K562 (cell line): ENCODE data around the gene IGF1R. TPM values are rescaled to one million over a fixed set of nuclear protein-coding genes. Genes with fewer than 3 reads are reported as not detected.

ENCODE experiments used
- ATAC-seq: fragments of 200-7000 bp; cut with Tn5 transposase; 3 replicates; pipeline ENCODE4 v1.9.1; 2020; ENCODE audit warnings: moderate library complexity
- BruUV-seq: library from RNA; stranded (reverse); fragments of 400-500 nt; replicated peaks from 2 replicates; lab custom pipeline; 2021; lab: Mats Ljungman, UMichigan
- CTCF ChIA-PET: fragments of 300-600 bp; formaldehyde crosslinking; extraction: SDS; loops from one replicate; lab custom pipeline; 2021; ENCODE audit warnings: low intra/inter-chr PET ratio; lab: Yijun Ruan, JAX
- POLR2A ChIA-PET: fragments of 300-600, 350-650 bp; sonication (Branson Sonifier 250); formaldehyde crosslinking; extraction: SDS; loops from one replicate; lab custom pipeline; 2021; ENCODE audit warnings: antibody characterized with exemption, inconsistent platforms; lab: Yijun Ruan, JAX
- DNase-seq, 4 experiments: peaks; one replicate each; pipeline versions ENCODE4 v3.0.0 to v3.0.0-alpha.2; 2011 to 2018; ENCODE audit warnings: low spot score in 3 of 4, mixed read lengths in 3 of 4; ENCODE audit errors: extremely low read depth in 1 of 4
- FAIRE-seq: peaks from 2 replicates; lab custom pipeline; 2011; peaks lifted over from hg19 to GRCh38; lab: Jason Lieb, UNC
- H2AFZ ChIP-seq: 2 replicates; pipeline ENCODE4 v1.6.0; 2011; ENCODE audit warnings: low read depth, low read length, control low read depth, inconsistent platforms
- H3K27ac ChIP-seq: fragments of 200-600 bp; 3 replicates; pipeline ENCODE4 v1.8.0; 2011; ENCODE audit warnings: low read depth, mild to moderate bottlenecking, control low read depth, inconsistent platforms, low read length, moderate library complexity, mixed read lengths; ENCODE audit errors: extremely low read depth
- H3K27me3 ChIP-seq, 2 experiments: fragments of 300-600 bp in 1 of 2; 2 replicates in 1 of 2; 3 replicates in 1 of 2; pipeline versions ENCODE4 v1.6.0 to v1.8.0; 2011; ENCODE audit warnings: inconsistent platforms in 2 of 2, low read length in 2 of 2, mild to moderate bottlenecking in 1 of 2, mixed read lengths in 1 of 2, moderate library complexity in 1 of 2; ENCODE audit not compliant: control insufficient read depth in 2 of 2, insufficient read depth in 2 of 2
- H3K36me3 ChIP-seq: fragments of 300-600 bp; 3 replicates; pipeline ENCODE4 v1.8.0; 2011; ENCODE audit warnings: mild to moderate bottlenecking, low read length, inconsistent platforms; ENCODE audit not compliant: control insufficient read depth, insufficient read depth
- H3K4me1 ChIP-seq, 2 experiments: fragments of 200-600 bp in 1 of 2; replicated peaks in 1 of 2; 2 replicates in 1 of 2; 3 replicates in 1 of 2; pipeline versions ENCODE4 v1.5.1 to v1.8.0; 2011; ENCODE audit warnings: inconsistent platforms in 2 of 2, low read length in 2 of 2, mild to moderate bottlenecking in 1 of 2, mixed read lengths in 1 of 2, moderate library complexity in 1 of 2; ENCODE audit not compliant: control insufficient read depth in 2 of 2, insufficient read depth in 2 of 2
- H3K4me2 ChIP-seq: 2 replicates; pipeline ENCODE4 v1.6.1; 2011; ENCODE audit warnings: low read length, control low read depth, inconsistent platforms, mixed read lengths; ENCODE audit not compliant: insufficient read depth
- H3K4me3 ChIP-seq: fragments of 200-600 bp; sonication (generic), shearing (Covaris generic); 2 replicates; pipeline ENCODE4 v1.5.1; 2016; ENCODE audit warnings: control low read depth, inconsistent platforms
- H3K79me2 ChIP-seq: fragments of 200-600 bp; 3 replicates; pipeline ENCODE4 v1.8.0; 2011; ENCODE audit warnings: low read length, inconsistent platforms; ENCODE audit not compliant: control insufficient read depth, insufficient read depth
- H3K9ac ChIP-seq, 2 experiments: 2 replicates each; pipeline versions ENCODE4 v1.6.0 to v1.6.1; 2011; ENCODE audit warnings: low read depth in 2 of 2, low read length in 2 of 2, control low read depth in 1 of 2, inconsistent platforms in 1 of 2, mild to moderate bottlenecking in 1 of 2, mixed read lengths in 1 of 2; ENCODE audit not compliant: insufficient read depth in 1 of 2
- H3K9me1 ChIP-seq: one replicate; pipeline ENCODE4 v1.6.0; 2011; ENCODE audit warnings: inconsistent platforms, mild to moderate bottlenecking, low read length, moderate library complexity; ENCODE audit not compliant: control insufficient read depth, insufficient read depth
- H3K9me3 ChIP-seq: replicated peaks from 2 replicates; pipeline ENCODE4 v1.5.1; 2011; ENCODE audit warnings: low read depth, low read length, inconsistent platforms; ENCODE audit not compliant: control insufficient read depth, insufficient read depth
- H4K20me1 ChIP-seq: replicated peaks from 2 replicates; pipeline ENCODE4 v1.6.1; 2011; ENCODE audit warnings: low read length, inconsistent platforms, mixed read lengths; ENCODE audit not compliant: control insufficient read depth, insufficient read depth
- ASH1L ChIP-seq: fragments of 450-650 bp; IDR thresholded peaks from 2 replicates; pipeline ENCODE4 v1.6.1; 2018; ENCODE audit warnings: borderline replicate concordance, mild to moderate bottlenecking, low read depth; ENCODE audit not compliant: partially characterized antibody
- CAMTA2 ChIP-seq: fragments of 250-450 bp; sonication (Bioruptor Pico); conservative IDR thresholded peaks from 2 replicates; pipeline ENCODE4 v1.5.1; 2022
- DNMT1 ChIP-seq: fragments of 450-650 bp; IDR thresholded peaks from 2 replicates; pipeline ENCODE4 v1.6.1; 2016; ENCODE audit warnings: antibody characterized with exemption, mild to moderate bottlenecking
- ETS2 ChIP-seq: IDR thresholded peaks from 2 replicates; pipeline ENCODE4 v1.6.1; 2016; ENCODE audit warnings: borderline replicate concordance, missing genetic modification characterization, mild to moderate bottlenecking, moderate library complexity, missing compliant biosample characterization; ENCODE audit not compliant: poor library complexity, severe bottlenecking
- GABPA ChIP-seq: fragments of 200-800 bp; sonication (Bioruptor generic); conservative IDR thresholded peaks from 2 replicates; pipeline ENCODE4 v1.6.1; 2016; ENCODE audit warnings: low read depth, missing genetic modification characterization, missing compliant biosample characterization
- NELFE ChIP-seq: IDR thresholded peaks from 2 replicates; pipeline ENCODE4 v1.6.1; 2011; ENCODE audit warnings: mild to moderate bottlenecking; ENCODE audit not compliant: insufficient read depth, insufficient read length
- POLR2B ChIP-seq: fragments of 450-650 bp; IDR thresholded peaks from 2 replicates; pipeline ENCODE4 v1.6.1; 2018; ENCODE audit warnings: low read depth; ENCODE audit not compliant: partially characterized antibody
- PRDM10 ChIP-seq: fragments of 450-650 bp; IDR thresholded peaks from 2 replicates; pipeline ENCODE4 v1.6.1; 2018; ENCODE audit not compliant: partially characterized antibody
- STAT5B ChIP-seq: fragments of 250-450 bp; sonication (Bioruptor Pico); IDR thresholded peaks from 2 replicates; pipeline ENCODE4 v1.8.0; 2021; ENCODE audit warnings: mild to moderate bottlenecking, inconsistent platforms
- WHSC1 ChIP-seq: IDR thresholded peaks from one replicate; pipeline ENCODE4 v1.6.1; 2012; ENCODE audit warnings: low read length, control low read depth, inconsistent platforms
- ZBTB33 ChIP-seq: sonication (generic); formaldehyde crosslinking; IDR thresholded peaks from 2 replicates; pipeline ENCODE4 v1.8.1; 2023; ENCODE audit warnings: mild to moderate bottlenecking, missing genetic modification reagents
- WGBS: fragments of 100-300 bp; shearing (Covaris generic); methylation state at CpG from one replicate; pipeline ENCODE4 v1.1.6; 2016; ENCODE audit warnings: low coverage, mixed read lengths; ENCODE audit not compliant: insufficient coverage; ENCODE audit errors: missing lambda C conversion rate; 5-methylcytosine and 5-hydroxymethylcytosine counted together
- in situ Hi-C: fragments of 300-500 bp; cut with MboI; formaldehyde crosslinking; loops from 4 replicates; pipeline ENCODE4 v1.15.0; 2018; ENCODE audit warnings: inconsistent platforms, mixed read lengths
- intact Hi-C: fragments of 100-400 bp; cut with micrococcal nuclease; formaldehyde crosslinking; loops from 2 replicates; pipeline ENCODE4 v1.14.2; 2022
- polyA plus RNA-seq, 8 experiments: library from polyadenylated mRNA; depleted of rRNA in 4 of 8; stranded (reverse) in 5 of 8; unstranded in 3 of 8; fragments of >200 nt; fragmentation: Nextera tagmentation in 2 of 8; fragmentation: Illumina TruSeq in 1 of 8; extraction: Ambion mirVana in 2 of 8; extraction: Trizol in 1 of 8; gene quantifications; 2 replicates each; pipeline versions ENCODE4 v1.2.1 to v1.2.3, GENCODE V29; 2011 to 2014; ENCODE audit warnings: inconsistent platforms in 1 of 8, missing spikeins in 1 of 8
- total RNA-seq, 7 experiments: library from RNA; depleted of rRNA in 6 of 7; stranded (reverse); fragments of >200 nt in 6 of 7; fragmentation: Illumina TruSeq in 2 of 7; extraction: Trizol in 2 of 7; gene quantifications; 2 replicates each; pipeline versions ENCODE4 v1.2.1 to v1.2.3, GENCODE V29; 2011 to 2021; ENCODE audit warnings: low replicate concordance in 1 of 7

The IGF1R gene
- total and polyA plus RNA-seq, 9 of the 15 experiments (the other 6 are each of a cell fraction or from before 2014, with no cell fraction given): 0.35 to 8.0 (median 1.6) TPM

- ATAC-seq: no peak
- in situ Hi-C loops (no loop called here), intact Hi-C loops (no loop called here)
- Histone ChIP-seq H2AFZ (no peak overlapping the region), H3K4me3 (no peak overlapping the region), H3K9me1 (no peaks in the 10 kb centered on the region), H3K27ac (no peak overlapping the region), H3K27me3 (peaks cover 0 to 11% of the 10 kb centered on the region in 2 experiments; a peak in 2 of 5 replicates), H3K9ac (no peak overlapping the region; a peak in 1 of 4 replicates), H4K20me1 (no peaks in the 10 kb centered on the region), H3K9me3 (no peaks in the 10 kb centered on the region), H3K4me2 (no peak overlapping the region), H3K4me1 (no peaks in the 10 kb centered on the region), H3K36me3 (no peaks in the 10 kb centered on the region), H3K79me2 (no peaks in the 10 kb centered on the region)
- BruUV-seq: no TSS peak
- no peak for FAIRE-seq
- DNase-seq: no peak
- CTCF ChIA-PET: no interaction called here
- POLR2A ChIA-PET: no interaction called here
- WGBS: 3% methylated on average over 3 of the region's 3 CpGs
- no peak for TF ChIP-seq ASH1L
- TF ChIP-seq PRDM10: no peak
- no peak for TF ChIP-seq POLR2B
- TF ChIP-seq DNMT1: no peak
- no peak for TF ChIP-seq ETS2 (tag)
- TF ChIP-seq CAMTA2 (CRISPR knock-in tag): no peak
- TF ChIP-seq WHSC1: no peak
- TF ChIP-seq NELFE: no peak
- TF ChIP-seq ZBTB33 (CRISPR knock-in tag): no peak
- TF ChIP-seq GABPA (tag): no peak
- no peak for TF ChIP-seq STAT5B (CRISPR knock-in tag)
Observed at GRCh38 chr15:98998279-98998678, 349.9 kb downstream of the IGF1R start.
